HG03159 (cell line): ENCODE data around the gene TJP3.

Source experiments
- ATAC-seq: cut with Tn5 transposase; IDR thresholded peaks from one replicate; pipeline ENCODE4 v1.9.1; 2021; ENCODE audit warnings: mild to moderate bottlenecking, moderate library complexity; ENCODE audit not compliant: unreplicated experiment

Gene TJP3

DNA sequence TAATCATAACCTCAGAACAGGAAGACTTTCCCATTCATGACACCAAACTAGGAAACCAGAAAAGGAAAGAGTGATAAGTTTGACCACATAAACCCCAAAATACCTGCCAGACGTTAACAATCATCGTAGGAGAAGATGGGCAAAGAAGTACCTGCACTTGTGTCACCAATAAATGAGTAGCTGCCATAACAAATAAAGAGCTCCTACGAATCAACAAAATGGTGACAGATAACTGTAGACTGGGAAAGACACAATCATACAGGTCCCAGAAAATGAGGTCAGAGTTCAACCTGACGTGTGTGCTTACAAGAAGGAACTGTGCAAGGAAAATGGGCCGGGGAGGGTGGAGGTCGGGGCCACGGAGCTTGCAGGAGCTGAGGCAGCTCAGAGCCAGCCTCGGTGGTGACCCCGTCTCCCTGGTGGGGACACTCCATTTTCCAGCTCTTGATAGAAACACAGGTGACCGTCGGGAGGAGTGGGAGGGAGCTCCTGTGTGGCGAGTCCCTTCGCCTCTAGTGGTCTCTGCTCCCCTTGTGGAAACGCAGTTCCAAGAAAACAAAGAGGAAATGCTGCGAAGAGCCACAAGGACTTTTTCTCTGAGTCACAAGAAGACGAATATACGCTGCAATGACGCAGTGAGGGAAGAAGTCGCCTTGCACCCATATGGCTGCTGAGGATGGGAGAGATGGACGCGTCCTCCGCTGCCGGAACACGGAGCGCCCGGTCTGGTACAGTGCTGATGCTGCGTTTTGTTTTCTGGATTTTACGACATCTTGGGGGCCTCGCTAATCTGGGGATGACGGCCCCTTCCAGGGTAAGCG, 17.4 kb upstream of the TJP3 start:
- no peak for ATAC-seq

DNA sequence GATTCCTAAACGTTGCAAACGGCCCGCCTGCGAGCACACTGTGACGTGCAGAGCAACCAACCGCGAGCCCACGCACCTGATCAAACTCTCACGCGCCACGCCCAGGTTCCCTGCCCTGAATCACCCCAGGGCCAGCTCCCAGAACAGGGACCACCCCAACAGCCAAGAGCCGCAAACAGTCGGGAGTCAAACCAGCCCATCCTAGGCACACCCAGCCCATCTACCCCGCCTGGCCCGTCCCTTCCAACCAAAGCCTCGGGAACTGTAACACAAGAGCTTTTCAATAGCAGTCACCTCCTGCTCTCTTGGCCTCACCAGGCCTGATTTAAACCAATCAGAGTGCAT, 16.8 kb upstream of the TJP3 start:
- ATAC-seq = no peak

DNA sequence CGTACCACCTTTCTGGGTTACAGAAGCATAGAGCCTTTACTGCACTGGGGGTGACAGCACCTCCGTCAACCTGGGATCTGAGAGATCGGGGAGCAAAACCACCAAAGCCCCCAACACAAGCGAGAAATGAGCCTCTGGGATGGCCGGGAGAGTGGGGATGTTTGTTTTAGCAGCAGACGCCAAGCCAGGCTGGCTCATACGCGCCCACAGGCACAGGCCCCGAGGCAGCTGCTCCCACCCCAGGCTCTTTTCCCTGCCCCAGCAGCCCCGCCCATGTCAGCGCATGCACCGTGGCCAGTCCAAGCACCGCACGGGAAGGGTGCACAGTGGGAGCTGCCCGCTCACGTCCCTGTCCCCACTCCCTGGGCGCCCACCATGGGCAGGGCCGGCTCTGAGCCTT, 16.5 kb upstream of the TJP3 start:
- ATAC-seq = no peak

DNA sequence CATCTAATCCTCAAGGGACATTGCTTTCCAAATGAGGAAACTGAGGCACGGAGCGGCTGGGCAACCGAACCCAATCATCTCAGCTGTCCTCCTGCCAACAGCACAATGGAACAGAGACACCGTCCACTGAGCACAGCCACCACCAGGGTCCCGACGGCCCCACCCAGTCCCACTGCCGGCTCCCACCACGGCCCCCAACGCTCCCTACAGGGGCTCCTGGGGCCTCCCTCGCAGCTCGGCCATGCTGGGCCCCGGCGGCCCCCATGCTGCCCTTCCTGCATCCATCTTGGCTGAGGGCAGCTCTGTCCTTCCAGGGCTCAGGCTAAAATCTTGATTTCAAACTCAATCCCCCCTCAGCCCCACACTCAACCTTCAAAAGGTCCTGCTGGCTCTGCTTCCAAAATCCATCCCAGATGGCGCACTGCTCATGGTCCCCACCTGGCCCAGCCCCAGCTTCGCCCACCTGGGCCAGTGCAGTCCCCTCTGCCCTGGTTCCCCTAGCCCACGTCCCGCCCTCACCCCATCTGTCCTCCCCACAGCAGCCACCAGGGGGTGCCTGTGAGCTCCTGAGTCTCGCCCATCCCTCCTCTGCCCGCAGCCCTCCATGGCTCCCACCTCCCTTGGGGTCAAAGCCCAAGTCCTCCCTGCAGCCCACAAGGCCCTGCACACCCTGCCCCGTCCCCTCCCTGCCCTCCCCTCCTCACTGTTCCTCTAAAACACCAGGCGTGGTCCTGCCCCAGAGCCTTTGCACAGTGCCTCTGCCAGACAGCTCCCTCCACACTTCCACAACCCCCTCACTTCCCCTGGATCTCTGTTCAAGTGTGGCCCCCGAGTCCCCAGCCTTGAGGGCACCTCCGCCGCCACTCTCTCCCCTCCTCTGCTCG, 15.8 kb upstream of the TJP3 start:
- no peak for ATAC-seq

DNA sequence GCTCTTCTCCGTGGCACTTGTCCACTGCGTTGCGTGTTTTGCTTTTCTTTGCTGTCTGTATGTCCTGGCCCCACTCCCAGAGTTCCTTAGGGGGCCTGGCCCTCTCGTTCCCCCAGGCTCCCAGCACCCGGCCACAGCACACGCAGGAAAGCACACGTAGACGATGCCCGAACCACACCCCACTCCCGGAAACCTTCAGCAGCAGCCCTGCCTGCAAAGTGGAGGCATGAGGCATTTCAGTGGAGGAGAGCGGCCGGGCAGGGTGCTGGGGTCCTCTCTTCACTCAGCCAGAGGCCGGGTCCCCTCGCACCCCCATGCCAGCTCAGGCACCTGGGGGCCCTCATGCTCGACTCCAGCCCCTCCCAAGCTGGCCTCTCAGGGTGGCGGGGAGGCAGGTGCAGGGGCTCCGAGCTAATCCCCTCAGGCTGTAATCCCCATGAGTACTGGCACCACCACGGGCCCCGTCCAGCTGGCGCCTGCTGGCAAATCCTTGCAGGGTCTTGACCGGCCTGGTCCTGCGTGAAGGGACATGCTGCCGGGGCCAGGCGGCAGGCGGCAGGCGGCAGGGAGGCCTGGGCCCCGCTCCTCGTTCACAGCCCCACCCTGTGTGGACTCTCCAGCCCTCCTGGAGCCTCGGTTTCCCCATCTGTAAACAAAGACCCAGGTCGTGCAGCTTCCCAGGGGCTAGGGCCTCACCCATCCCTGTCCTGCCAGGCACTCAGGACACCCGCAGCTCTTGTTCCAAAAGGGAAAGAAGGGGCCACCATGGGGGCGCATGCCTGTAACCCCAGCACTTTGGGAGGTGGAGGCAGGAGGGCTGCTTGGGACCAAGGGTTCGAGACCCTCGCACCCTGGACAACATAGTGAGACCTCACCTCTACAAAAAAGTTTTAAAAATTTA, 14.9 kb upstream of the TJP3 start:
- ATAC-seq = no peak

DNA sequence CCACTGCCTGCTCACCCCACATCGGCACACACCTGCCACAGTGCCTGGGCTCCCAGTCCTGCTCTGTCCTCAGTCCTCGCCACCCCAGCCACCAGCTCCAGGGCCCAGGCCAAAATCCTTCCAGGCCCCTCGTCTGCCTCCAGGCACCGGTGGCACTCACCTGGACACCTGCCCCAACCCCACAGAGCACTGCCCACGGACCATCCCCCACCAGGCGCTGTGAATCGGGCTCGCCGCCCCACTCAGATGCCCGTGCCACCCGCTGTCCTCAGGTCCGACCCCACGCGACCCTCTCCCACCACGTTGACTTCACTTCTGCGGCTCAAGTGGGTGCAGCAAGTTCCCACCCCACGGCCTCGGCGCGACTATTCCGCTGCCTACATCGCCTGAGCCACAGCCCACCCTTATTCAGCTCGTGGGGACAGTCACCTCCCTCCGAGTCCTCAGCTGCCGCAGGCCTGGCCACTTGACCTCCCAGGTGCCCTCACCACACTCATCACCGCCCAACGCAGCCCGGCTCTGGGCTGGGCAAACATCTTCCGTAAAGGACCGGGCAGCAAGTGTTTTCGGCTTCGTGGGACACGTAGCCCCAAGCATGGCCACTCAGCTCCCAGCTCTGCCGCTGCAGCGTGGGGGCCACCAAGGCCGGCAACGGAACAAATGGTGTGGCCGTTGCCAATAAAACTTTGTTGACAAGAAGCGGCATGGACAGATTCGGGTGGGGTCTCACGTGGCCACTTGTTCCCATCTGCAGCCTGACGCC, 13.6 kb upstream of the TJP3 start:
- ATAC-seq = no peak

DNA sequence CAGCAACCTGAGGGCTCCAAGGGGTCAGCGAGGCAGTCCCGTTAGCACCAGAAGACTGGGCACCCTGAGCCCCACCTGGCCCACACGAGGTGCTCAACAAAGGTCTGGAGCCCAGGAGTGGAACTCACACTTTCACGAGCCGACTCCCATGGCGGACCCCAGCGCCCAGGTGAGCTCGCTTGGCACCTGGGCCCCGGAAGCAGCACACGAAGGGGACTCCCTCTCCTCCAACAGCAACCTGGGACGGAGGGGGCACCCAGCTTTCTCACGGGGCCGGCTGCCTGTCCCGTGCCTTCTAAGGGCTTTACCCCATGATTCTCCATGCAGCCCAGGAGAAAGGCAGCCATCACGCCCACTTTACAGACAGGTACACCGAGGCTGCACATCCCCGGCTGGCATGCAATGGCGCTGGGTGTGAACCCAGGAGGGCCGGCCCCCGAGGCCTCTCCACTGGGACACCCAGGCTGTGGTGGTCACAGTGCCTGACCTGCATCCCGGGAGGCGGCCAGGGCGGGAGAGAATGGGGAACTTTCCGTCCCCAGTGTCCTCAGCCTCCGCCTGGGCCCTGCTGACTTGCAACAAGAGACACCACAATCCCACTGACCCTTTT, 13.0 kb upstream of the TJP3 start:
- ATAC-seq = no peak

DNA sequence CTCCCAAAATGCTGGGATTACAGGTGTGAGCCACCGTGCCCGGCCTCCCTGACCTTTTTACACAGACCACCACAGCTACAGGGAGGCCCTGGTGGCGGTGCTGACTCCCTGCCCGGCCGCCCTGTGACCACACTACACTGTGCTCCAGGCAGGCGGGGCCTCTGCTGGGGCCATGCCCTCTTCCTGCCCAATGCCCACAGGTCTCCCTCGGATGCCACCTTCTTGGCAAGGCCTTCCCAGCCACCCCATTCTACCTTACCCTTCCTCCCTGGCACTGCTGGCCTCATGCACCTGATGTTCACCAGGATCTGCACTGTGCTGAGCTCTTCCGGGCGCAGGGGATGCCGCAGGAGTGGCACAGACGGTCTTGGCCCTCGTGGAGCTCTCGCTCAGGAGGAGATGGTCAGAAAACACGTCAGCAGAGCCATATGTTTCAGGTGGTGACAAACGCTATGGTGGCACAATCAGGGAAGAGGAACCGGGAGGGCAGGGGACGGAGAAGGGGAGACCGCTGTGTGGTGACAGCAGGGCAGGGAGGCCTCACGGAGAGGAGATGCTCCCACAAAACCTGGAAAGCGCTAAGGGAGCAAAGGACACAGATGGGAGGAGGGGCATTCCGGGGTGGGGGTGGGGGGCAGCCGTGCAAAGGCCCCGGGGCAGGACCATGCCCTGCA, 12.1 kb upstream of the TJP3 start:
- ATAC-seq = no peak

DNA sequence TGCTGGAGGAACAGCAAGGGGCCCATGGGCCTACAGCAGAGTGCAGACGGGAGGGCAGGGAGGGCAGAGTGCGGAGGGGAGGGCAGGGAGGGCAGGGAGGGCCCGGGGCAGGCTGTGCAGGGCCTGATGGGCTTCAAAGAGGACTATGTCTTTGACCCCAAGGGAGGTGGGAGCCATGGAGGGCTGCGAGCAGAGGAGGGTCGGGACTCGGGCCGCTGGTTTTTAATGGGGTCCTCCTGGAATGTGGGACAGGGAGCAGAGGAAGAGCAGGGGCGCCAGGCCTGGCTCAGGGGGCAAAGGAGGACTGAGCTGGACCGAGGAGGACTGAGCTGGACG, 11.6 kb upstream of the TJP3 start:
- no peak for ATAC-seq

DNA sequence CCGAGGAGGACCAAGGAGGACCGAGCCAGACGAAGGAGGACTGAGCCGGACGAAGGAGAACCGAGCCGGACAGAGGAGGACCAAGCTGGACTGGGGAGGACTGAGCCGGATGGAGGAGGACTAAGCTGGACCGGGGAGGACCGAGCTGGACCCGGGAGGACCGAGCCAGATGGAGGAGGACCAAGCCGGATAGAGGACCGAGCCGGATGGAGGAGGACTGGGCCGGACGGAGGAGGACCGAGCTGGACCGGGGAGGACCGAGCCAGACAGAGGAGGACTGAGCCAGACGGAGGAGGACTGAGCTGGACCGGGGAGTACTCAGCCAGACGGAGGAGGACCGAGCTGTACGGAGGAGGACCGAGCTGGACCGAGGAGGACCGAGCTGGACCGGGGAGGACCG, 11.1 kb upstream of the TJP3 start:
- no peak for ATAC-seq

DNA sequence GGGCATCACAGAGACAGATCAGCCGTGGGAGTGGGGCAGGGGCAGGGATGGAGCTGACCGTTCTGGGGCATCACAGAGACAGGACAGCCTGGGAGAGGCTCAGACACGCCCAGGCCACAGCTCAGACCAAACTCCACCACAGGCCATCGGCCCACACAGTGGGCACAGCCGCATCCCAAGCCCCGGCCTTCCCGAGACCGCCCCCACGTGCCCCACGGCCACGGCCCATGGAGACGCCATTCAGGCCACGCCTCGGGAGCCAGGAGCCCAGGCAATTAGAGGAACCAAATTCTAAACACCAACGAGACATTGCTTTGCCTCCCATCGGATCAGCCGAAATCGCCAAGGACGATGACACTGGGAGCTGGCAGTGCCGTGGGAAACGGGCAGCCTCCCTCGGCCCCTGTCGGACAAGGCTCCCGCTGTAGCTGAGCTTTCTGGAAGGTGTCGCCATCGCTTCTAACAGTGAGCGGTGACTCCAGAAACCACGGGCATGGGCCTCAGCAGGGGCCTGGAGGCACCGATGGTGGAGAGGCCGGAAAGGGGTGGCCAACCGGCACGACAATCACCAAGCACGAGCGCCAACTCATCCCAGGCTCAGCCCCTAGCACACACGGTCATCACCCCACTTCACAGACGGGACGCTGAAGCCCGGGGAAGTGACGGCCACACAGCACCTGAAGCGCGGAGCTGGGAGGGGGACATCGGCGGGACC, 10.4 kb upstream of the TJP3 start:
- ATAC-seq = no peak

DNA sequence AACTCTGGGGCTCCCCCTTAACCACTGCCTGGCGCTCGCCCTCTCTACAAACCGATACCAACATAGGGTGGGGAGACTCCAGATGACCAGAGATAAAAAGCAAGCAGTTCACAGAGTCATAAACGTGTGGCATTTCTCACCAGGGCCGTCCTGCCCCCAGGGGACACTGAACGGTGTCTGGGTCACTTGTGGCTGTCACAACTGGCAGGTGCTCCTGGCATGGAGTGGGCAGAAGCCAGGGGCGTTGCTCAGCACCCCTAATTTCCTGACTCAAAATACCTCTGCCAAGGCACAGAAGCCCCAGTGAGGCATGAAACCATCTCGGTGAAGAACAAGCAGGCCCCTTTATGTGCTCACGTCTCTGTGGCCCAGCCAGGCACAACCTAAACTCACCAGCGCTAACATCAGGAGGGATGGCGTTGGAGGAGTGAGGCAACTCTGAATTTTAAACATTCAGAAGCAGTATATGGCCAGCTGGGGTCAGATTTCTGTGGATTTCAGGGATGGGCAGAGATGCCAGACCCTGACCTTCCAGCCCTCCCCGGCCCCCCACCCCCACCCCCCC, 9.7 kb upstream of the TJP3 start:
- no peak for ATAC-seq

DNA sequence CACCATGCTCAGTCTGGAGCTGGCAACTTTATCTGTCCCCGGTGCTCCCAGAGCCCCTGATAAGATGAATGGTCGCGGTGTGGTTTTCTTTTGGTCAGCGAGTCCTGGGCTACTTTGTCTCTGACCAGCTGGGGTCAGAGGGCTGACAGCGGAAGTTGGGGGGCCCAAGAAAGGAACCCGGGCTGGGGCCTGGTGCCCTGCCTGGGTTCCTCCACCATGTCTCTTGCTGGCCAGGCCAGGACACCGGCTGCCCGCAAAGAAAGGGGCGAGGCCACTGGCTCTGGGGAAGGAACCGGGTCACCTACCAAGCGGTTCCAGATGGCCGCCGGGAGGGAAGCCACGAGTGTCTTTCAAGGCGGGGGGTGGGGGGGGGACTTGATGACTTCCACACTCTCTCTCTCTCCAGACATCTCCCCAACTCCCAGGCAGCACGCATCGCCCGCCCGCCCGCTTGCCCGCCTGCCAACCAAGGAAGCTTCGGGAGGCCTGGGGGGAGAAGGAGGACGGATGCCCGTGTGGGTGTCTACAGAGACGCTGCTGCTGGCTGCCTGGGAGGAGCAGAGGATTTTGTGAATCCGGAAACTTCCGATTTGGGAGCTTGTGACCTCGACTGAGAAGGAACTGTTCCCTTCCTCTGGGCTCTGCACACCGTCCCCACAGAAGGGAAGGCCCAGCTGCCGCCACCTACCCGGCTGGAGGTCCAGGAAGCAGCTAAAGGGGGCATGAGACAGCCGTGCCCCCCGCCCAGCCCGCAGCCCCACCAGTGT, 9.0 kb upstream of the TJP3 start:
- ATAC-seq = no peak

DNA sequence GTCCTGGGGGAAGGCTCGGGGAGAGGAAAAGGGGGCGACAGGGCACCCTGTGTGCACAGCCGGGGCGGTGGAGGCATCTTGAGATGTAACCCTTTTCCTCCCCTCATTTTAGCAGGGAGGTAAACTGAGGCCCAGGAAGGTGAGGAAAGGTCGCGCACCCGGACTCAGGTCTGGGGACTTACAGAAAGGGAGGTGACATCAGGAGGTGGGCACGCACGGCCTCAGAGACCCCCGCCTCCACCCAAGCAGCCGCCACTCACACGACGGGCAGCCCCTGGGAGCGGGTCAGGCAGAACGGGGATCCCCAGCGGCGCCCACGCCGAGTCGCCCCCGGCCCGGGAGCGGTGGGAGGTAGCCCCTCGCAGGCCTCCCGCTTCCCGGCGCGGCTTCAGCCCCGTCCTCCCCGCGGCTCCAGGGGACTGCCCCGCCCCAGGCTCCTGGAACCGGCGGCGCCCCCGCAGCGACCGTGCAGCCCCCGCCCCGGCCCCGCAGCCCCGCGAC, 8.4 kb upstream of the TJP3 start:
- peak; percentile 9 for ATAC-seq

DNA sequence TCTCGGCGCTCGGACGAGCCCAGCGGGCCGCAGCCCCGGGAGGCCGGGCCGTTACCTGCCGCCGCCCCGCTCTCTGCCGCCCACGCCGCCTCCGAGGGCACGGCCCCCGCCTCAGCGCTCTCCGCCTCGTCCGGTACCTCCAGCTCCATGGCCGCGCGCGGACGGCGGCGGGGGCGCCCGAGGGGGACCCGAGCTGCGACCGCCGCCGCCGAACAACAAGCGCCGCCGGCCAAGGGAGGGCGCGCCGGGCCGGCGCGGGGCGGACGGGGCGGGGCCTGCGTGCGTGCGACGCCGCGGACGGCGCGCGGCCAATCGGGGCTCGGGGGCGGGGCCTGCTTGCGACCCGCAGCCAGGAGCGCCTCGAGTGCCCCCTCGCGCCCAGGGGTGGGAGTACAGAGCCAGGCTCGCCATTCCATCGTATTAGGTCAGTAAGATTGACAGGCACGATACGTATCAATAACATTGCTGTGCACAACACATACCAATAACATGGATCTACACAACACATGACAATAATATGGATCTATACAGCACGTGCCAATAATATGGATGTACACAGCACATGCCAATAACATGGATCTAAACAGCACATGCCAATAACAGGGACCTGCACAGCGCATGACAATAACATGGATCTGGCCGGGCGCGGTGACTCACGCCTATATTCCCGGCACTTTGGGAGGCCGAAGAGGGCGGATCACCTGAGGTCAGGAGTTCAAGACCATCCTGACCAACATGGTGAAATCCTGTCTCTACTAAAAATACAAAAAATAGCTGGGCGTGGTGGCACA, 7.7 kb upstream of the TJP3 start, which contains the start of gene PIP5K1C:
Gene PIP5K1C, minus strand, starts transcription at position 227 of the 791 bp plus-strand sequence. Its CDS starts 78 bp downstream, at position 149.
- peak; percentile 84 for ATAC-seq

DNA sequence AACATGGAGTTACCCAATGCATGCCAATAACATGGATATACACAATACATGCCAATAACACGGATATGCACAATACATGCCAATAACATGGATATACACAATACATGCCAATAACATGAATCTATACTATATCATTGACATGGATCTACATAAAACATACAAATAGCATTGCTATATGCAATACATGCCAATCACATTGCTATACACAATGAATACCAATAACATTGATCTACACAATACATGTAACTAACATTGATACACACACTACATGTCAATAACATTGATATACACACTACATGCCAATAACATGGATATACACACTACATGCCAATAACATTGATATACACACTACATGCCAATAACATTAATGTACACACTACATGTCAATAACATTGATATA, 7.0 kb upstream of the TJP3 start:
- no peak for ATAC-seq

DNA sequence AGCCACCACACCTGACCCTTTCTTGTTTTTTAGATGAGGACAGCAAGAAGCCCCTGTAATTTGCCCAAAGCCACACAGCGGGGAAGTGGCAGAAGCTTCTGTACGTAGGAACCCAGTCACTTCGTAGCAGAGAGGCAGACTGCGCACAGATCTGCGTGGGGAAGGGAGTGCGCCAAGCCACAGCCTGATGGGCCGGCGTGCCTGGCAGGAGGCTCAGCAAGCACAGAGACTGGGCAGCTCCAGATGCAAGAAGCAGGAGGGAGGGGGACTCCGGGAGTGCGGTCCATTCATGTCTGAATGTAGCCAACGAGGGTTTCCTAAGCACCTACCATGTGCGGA, 347 bp upstream of the TJP3 start:
- ATAC-seq = no peak
